SIG-M5 treated with dmso at 0.1 percent for 504 hours (cell line): ENCODE data around the gene SORCS2.

ENCODE experiments used
- DNase-seq: peaks from one replicate; lab custom pipeline; 2025; ENCODE audit not compliant: unreplicated experiment; lab: John Stamatoyannopoulos, UW

SORCS2 gene

DNA sequence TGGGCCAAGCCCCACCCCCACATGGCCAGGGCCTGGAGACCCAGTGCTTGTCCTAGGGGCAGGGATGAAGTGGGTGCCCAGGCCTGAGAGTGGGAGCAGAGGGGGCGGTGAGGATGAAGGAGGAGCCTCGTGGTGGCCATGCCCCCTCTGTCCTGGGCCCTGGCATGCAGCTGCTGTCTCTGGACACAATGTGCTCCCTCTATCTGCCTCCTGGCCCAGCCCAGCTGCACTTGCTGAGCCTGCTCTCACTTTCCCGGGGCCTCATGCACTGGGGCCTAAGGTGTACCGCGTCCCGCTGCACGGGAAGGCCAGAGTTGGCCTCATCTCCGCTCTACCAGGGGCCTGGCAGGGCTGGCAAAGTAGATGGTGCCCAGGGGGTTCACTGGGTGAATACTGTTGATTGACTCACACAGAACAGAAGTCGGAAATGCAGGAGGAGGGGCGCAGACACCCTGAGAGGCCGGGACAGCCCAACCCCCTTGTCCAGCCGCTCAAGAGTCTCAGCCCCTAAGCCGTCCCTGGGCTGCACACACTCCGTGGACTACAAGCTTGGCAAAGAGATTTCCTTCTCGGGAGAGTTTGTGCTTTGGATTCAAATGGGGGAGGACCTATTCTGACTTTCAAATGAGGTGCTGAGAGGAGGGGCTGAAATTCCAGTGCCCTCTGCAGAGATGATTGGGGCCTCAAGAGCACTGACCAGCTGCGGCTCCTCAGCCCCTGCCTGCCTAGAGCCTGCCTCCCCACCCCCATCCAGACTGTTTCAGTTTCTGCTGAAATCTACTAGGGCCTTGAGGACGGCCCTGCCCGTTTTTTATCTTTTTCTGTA is 130.0 kb downstream of the SORCS2 start:
- DNase-seq = no peak

DNA sequence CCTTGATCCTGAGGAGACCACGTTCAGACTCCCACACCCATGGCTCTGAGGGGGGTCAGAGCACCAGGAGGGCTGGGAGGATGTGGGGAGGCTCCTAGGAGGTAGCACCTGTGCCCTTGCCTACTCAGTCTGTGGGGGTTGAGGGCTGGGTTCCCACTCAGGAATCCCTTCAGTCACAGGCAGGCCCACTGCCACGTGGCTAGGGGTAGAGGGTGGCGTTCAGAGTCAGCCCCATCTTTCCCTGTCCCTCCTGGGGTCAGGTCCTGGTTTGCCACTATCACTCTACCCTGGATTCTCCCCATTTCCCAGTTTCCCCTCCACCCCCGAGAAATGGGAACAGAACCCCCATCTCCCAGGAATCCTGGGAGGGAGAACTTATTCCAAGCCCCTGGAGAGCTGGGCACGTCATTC is 131.1 kb downstream of the SORCS2 start:
- no peak for DNase-seq

GRCh38 chr4:7323872-7324650 is 131.7 kb downstream of the SORCS2 start:
- no peak for DNase-seq

DNA sequence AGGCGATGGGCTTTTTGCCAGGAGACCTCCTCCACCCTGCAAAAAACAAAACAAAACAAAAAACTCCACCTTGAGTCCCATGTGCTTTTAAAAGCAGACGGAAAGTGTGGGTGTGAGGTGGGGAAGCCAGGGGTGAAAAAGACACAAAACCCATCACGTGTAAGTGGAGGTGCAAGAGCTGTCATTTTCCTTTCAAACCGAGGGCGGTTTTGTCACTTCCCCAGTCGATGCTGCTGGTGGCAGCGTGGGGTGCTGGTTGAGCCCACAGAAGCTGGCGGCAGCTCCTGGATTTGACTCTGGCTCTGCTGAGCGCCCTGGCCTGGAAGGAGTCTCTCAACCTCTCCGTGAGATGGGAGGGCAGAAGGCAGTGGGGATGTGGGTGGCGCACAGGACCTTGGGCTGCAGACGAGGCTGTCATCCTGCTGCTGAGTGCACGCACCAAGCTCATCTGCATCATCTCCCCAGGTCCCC is 132.3 kb downstream of the SORCS2 start:
- no peak for DNase-seq

DNA sequence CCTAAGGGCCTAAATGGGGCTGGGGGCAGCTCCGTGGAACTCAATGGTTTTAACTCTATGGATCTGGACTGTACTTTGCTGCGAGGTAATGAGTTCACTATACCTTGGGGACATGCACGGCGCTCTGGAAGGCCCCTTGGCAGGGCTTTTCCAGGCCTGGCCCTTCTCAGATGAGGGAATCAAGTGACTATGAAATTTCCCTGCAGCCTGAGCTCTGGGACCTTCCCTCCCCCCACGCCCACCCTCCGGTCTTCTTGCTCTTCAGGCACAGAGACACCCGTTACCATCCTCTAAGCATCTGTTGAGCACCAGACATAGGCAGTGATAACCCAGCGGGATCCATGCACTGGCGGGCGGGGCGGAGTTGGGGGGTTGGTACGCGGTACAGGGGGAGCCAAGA is 133.2 kb downstream of the SORCS2 start:
- no peak for DNase-seq

DNA sequence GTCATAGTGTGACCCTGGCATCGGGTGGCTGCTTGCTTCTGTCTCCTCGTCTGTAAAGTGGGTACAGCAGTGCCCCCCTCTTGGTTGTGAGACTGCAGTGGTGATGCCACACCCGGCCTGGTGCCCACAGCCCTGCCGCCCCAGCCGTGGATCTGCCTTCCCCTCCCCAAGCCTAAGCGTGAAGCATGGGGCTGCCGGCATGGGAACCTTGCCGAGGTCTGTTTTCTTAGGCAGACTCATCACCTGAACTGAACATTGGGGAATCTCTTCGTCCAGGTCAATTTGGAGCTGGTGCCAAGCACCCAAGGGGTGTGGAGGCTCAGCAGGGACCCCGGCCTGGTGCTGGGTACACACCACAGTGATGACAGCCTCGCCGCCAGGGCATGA is 134.0 kb downstream of the SORCS2 start:
- no peak for DNase-seq

DNA sequence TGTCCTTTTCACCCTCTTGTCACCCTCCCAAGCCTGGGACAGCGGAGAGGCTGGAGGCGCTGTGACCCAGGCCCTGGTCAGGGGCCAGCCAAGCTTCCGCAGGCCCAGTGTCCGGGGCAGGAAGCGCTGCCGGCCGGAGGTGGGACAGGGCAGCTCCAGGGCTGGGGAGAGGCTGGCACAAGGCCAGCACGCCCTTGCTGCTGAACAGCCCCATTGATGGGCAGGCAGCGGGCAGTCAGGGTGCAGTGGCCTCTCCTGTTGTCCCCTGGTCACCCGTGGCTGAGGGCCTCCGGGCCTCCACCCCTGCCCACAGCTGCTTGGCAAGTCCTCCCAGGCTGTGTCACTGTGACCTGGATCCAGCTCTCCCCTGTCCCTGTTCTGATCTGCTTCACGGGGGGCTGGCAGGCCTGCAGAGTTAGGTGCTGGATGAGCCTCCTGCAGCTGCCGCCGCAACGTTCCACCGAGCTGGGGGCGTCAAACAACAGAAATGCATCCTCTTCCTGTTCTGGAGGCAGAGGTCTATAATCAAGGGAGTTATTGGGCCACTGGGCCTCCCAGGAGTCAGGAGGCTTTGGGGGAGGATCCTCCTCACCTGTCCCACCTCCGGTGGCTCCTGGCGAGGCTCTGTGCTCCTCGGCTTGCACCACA is 134.5 kb downstream of the SORCS2 start:
- DNase-seq = no peak

GRCh38 chr4:7327341-7327885 is 135.1 kb downstream of the SORCS2 start:
- no peak for DNase-seq

- no peak for DNase-seq
Measured at GRCh38 chr4:7328162-7328912, 136.0 kb downstream of the SORCS2 start.

DNA sequence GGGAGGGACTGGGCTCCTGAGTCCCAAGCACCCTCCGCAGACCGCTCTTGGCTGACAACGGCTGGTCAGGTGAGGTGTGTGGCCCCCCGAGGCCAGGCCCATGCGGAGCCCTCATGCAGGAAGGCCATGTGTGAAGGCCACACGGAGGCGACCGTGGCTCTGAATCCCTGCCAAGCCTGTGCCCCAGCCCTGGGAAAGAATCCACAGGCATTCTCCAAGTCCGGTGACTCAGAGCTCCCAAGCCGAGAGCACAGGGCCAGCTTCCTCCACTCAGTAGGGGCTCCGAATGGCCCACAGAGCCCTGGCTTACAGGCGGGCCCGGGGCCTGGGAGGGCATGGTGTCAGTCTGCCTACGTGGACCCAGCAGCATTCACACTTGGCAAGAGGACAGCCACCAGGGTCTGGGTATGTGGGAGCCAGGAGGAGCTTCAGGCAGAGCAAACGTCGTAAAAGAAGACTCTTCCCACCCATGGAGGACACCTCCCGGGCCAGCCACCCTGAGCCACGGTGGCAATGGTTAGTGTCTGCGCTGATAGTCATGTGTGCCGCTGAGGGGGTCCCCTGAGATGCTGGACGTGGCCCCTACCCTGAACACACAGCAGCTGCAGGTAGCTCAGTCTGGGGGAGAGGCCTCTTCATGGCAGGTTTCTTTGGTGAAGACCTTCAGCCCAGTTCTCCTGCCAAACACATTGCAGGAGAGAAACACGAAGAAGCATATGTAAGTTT is 136.7 kb downstream of the SORCS2 start:
- no peak for DNase-seq

GRCh38 chr4:7330031-7330596 is 137.8 kb downstream of the SORCS2 start:
- DNase-seq = no peak

GRCh38 chr4:7330811-7331681 is 138.7 kb downstream of the SORCS2 start:
- DNase-seq = no peak

GRCh38 chr4:7331682-7332000 is 139.3 kb downstream of the SORCS2 start:
- DNase-seq = no peak

- no peak for DNase-seq
Measured at GRCh38 chr4:7332216-7333023, 140.1 kb downstream of the SORCS2 start.

DNA sequence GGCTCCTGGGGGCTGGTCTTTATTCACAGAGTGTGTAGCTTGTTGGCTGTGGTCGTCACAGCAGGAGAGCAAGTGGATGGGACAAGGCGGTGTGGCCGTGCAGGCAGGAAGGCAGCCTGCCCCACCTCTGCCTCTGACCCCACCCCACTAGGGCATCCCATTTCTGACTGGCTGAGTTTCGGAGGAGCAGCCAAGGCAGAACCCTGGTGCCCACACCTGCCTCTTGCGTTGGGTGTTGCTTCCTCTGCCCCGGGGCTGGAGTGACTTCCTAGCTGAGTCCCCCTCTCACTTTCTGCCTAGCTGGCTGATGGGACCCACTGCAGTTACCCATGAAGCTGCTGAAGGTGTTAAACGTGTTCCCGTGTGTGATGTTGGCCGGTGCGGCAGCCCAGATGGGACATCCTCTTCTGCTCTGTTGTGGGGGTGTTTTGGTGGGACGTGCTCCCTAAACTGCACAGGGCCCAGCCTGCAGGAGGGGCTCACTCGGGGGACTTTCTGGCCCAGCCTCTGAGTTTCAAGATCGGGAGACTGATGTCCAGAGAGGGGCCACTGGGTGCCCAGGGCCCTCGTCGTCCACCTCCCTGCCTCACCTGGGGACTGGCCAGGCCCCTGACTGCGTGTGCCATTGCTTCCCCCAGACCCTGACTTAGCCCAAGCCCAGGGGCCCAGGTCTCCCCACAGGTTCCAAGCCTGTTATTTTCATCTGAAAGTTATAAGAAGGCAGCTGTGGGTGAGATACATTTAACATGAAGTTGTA is 140.9 kb downstream of the SORCS2 start:
- no peak for DNase-seq

DNA sequence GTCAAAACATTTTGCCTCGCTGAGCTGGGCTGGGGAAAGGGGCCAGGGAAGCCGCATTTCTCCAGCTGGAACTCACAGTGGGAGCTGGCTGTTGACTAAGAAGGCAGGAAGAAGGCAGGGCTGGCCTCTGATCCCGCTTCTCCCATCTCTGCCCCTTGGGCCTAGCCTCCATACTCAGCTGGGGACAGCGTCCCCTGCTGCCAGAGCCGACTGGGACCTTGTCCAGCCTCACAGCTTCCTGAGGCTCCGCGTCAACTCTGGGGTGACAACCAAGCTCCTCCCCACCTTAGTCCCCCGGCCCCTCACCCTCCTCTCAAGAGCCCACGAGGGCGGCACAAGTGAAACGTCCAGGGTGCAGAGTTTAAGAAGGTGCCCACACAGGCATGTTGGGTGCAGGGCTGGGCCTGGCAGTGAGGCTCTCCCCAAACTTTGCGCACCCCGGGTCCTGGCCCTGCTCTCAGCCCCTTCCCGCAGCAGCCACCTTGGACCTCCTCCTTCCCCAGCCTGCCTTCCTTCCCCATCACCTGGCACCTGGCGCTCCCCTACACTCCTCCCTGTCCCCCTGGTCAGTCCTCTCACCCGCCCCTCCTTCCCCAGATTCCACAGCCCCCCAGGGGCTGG is 141.6 kb downstream of the SORCS2 start:
- DNase-seq = no peak
